HepG2 (cell line): ENCODE measurements around the gene CEP63. TPM values are rescaled to one million over a fixed set of nuclear protein-coding genes. Genes with fewer than 3 reads are reported as not detected.

Source experiments
- ATAC-seq: fragments of 200-7000 bp; cut with Tn5 transposase; 3 replicates; pipeline ENCODE4 v1.9.1; 2020; ENCODE audit warnings: mild to moderate bottlenecking, moderate library complexity
- BruUV-seq: library from RNA; stranded (reverse); fragments of 400-500 nt; replicated peaks from 2 replicates; lab custom pipeline; 2021; lab: Mats Ljungman, UMichigan
- CTCF ChIA-PET: fragments of 300-600 bp; formaldehyde crosslinking; extraction: SDS; loops from one replicate; lab custom pipeline; 2021; ENCODE audit warnings: low total read pairs, inconsistent platforms, low intra/inter-chr PET ratio; lab: Yijun Ruan, JAX
- POLR2A ChIA-PET: fragments of 350-600 bp; sonication (Branson Sonifier 250); formaldehyde crosslinking; loops from one replicate; lab custom pipeline; 2020; ENCODE audit warnings: antibody characterized with exemption, inconsistent platforms; lab: Yijun Ruan, JAX
- DNase-seq: peaks from one replicate; pipeline ENCODE4 v3.0.0-alpha.2; 2015; ENCODE audit warnings: low spot score
- FAIRE-seq: peaks from 3 replicates; lab custom pipeline; 2011; peaks lifted over from hg19 to GRCh38; lab: Jason Lieb, UNC
- H2AFZ ChIP-seq: one replicate; pipeline ENCODE4 v1.6.1; 2011; ENCODE audit warnings: low read length, inconsistent platforms
- H3K27ac ChIP-seq: fragments of 300-600 bp; 3 replicates; pipeline ENCODE4 v1.8.0; 2011; ENCODE audit warnings: mixed run types, mild to moderate bottlenecking, mixed read lengths, low read length, inconsistent platforms; ENCODE audit not compliant: insufficient read depth; ENCODE audit errors: extremely low read length
- H3K27me3 ChIP-seq, 2 experiments: fragments of 200-600 bp in 1 of 2; 2 replicates in 1 of 2; 3 replicates in 1 of 2; pipeline versions ENCODE4 v1.6.0 to v1.8.0; 2011; ENCODE audit warnings: low read length in 2 of 2, mild to moderate bottlenecking in 2 of 2, moderate library complexity in 2 of 2, inconsistent platforms in 1 of 2; ENCODE audit not compliant: insufficient read depth in 2 of 2, control insufficient read depth in 1 of 2
- H3K36me3 ChIP-seq, 2 experiments: fragments of 200-600 bp in 1 of 2; replicated peaks in 1 of 2; 2 replicates in 1 of 2; 3 replicates in 1 of 2; pipeline versions ENCODE4 v1.5.1 to v1.8.0; 2011; ENCODE audit warnings: low read length in 2 of 2, inconsistent platforms in 1 of 2; ENCODE audit not compliant: insufficient read depth in 2 of 2, control insufficient read depth in 1 of 2
- H3K4me1 ChIP-seq: 2 replicates; pipeline ENCODE4 v1.5.1; 2012; ENCODE audit warnings: low read length, inconsistent platforms; ENCODE audit not compliant: insufficient read depth
- H3K4me2 ChIP-seq: 2 replicates; pipeline ENCODE4 v1.6.0; 2011; ENCODE audit warnings: low read depth, low read length, inconsistent platforms
- H3K4me3 ChIP-seq, 3 experiments: fragments of 200-600 bp in 1 of 3; sonication (generic), shearing (Covaris generic) in 1 of 3; replicated peaks in 1 of 3; 2 replicates each; pipeline ENCODE4 v1.5.1; 2011 to 2016; ENCODE audit warnings: low read length in 3 of 3, inconsistent platforms in 2 of 3, low read depth in 2 of 3, mild to moderate bottlenecking in 2 of 3, control low read depth in 1 of 3, mixed read lengths in 1 of 3; ENCODE audit not compliant: insufficient read depth in 1 of 3
- H3K79me2 ChIP-seq: one replicate; pipeline ENCODE4 v1.6.1; 2011; ENCODE audit warnings: low read length, inconsistent platforms; ENCODE audit not compliant: insufficient read depth
- H3K9ac ChIP-seq: 2 replicates; pipeline ENCODE4 v1.6.0; 2011; ENCODE audit warnings: mild to moderate bottlenecking, low read depth, low read length, inconsistent platforms; ENCODE audit not compliant: insufficient read depth
- H3K9me3 ChIP-seq: 2 replicates; pipeline ENCODE4 v1.5.1; 2012; ENCODE audit warnings: mild to moderate bottlenecking, low read length
- H4K20me1 ChIP-seq: 2 replicates; pipeline ENCODE4 v1.6.0; 2011; ENCODE audit warnings: inconsistent platforms, mild to moderate bottlenecking, low read length, moderate library complexity; ENCODE audit not compliant: insufficient read depth
- AFF4 ChIP-seq: sonication (generic); formaldehyde crosslinking; IDR thresholded peaks from 2 replicates; pipeline ENCODE4 v1.4.0; 2020; ENCODE audit warnings: missing genetic modification reagents
- BHLHE40 ChIP-seq: IDR thresholded peaks from 2 replicates; pipeline ENCODE4 v1.6.1; 2011; ENCODE audit warnings: low read length, improper control_type of control experiment
- ZNF549 ChIP-seq: sonication (generic); formaldehyde crosslinking; IDR thresholded peaks from 2 replicates; pipeline ENCODE4 v1.5.0; 2020; ENCODE audit warnings: missing genetic modification reagents
- ZNF556 ChIP-seq: sonication (generic); formaldehyde crosslinking; IDR thresholded peaks from 2 replicates; pipeline ENCODE4 v1.4.0; 2020; ENCODE audit warnings: mild to moderate bottlenecking, missing genetic modification reagents, borderline replicate concordance
- ZNF782 ChIP-seq: sonication (generic); formaldehyde crosslinking; IDR thresholded peaks from 2 replicates; pipeline ENCODE4 v1.4.0; 2020; ENCODE audit warnings: missing genetic modification reagents, mild to moderate bottlenecking, borderline replicate concordance
- WGBS: methylation state at CpG from one replicate; pipeline ENCODE4 v1.1.6; 2017; ENCODE audit warnings: low lambda C conversion rate; 5-methylcytosine and 5-hydroxymethylcytosine counted together
- in situ Hi-C: cut with HindIII; loops from 2 replicates; pipeline ENCODE4 v1.10.0; 2017; ENCODE audit warnings: low pct_unique_long_range_greater_than_20kb; ENCODE audit not compliant: extremely low pct_ligation_motif_present
- intact Hi-C: fragments of 100-400 bp; cut with micrococcal nuclease; formaldehyde crosslinking; loops from one replicate; pipeline ENCODE4 v1.10.0; 2022; ENCODE audit not compliant: unreplicated experiment
- polyA plus RNA-seq, 8 experiments: library from polyadenylated mRNA; depleted of rRNA in 3 of 8; stranded (reverse) in 7 of 8; unstranded in 1 of 8; fragments of >200 nt; fragmentation: Illumina TruSeq in 4 of 8; extraction: Trizol in 4 of 8; gene quantifications; 2 replicates each; pipeline versions ENCODE4 v1.2.1 to v1.2.3, GENCODE V29; 2011 to 2016; ENCODE audit warnings: low read depth in 4 of 8, missing spikeins in 1 of 8, mixed read lengths in 1 of 8; ENCODE audit not compliant: insufficient read depth in 1 of 8
- total RNA-seq, 5 experiments: library from RNA; depleted of rRNA; stranded (reverse); fragments of >200 nt; fragmentation: Illumina TruSeq; extraction: Trizol; gene quantifications; 2 replicates each; pipeline ENCODE4 v1.2.3, GENCODE V29; 2016; ENCODE audit warnings: low read depth in 1 of 5

CEP63 gene
- total and polyA plus RNA-seq, 2 of the 13 experiments (the other 11 are each of a cell fraction or from before 2014, with no cell fraction given), result 7.2 to 18.4 TPM

GRCh38 chr3:134603956-134604355 lies 118.1 kb downstream of the CEP63 start (continued):
- TF ChIP-seq AFF4 (CRISPR knock-in tag), result no peak
- TF ChIP-seq, all 625 proteins: peak for 0

- DNase-seq, result no peak
- H3K27ac ChIP-seq, result no peak overlapping the region
- ChIA-PET POLR2A (no interaction called here), CTCF (no interaction called here)
- no peak overlapping the region for H3K4me3 ChIP-seq
- H3K27me3 ChIP-seq, result peaks cover 3 to 30% of the 10 kb centered on the region in 2 experiments; a peak in 3 of 5 replicates
- no peak for ATAC-seq
- FAIRE-seq, result no peak
- no peaks in the 10 kb centered on the region for H3K9me3 ChIP-seq
- no peaks in the 10 kb centered on the region for H3K4me1 ChIP-seq
- intact Hi-C loops (no loop called here), in situ Hi-C loops (loop anchor here (25.0 kb wide), 2 partner anchors 907 to 1282 kb away; no protein-coding TSS in a partner anchor)
- no peaks in the 10 kb centered on the region for H3K36me3 ChIP-seq
- H3K79me2 ChIP-seq, result no peaks in the 10 kb centered on the region
- H3K4me2 ChIP-seq, result no peak overlapping the region
- no peak overlapping the region for H3K9ac ChIP-seq
- TF ChIP-seq ZNF556 (CRISPR knock-in tag), result no peak
- TF ChIP-seq ZNF549 (CRISPR knock-in tag), result no peak
- no peak for TF ChIP-seq ZNF782 (CRISPR knock-in tag)
- TF ChIP-seq BHLHE40, result no peak
- H2AFZ ChIP-seq, result no peak overlapping the region
- 7% methylated on average over 6 of the region's 6 CpGs for WGBS
- BruUV-seq, result no TSS peak
- H4K20me1 ChIP-seq, result no peaks in the 10 kb centered on the region
These were observed 119.7 kb downstream of the CEP63 start for GRCh38 chr3:134605556-134605955.
